ENCODE results near the gene C19orf12.

Gene C19orf12

DNA sequence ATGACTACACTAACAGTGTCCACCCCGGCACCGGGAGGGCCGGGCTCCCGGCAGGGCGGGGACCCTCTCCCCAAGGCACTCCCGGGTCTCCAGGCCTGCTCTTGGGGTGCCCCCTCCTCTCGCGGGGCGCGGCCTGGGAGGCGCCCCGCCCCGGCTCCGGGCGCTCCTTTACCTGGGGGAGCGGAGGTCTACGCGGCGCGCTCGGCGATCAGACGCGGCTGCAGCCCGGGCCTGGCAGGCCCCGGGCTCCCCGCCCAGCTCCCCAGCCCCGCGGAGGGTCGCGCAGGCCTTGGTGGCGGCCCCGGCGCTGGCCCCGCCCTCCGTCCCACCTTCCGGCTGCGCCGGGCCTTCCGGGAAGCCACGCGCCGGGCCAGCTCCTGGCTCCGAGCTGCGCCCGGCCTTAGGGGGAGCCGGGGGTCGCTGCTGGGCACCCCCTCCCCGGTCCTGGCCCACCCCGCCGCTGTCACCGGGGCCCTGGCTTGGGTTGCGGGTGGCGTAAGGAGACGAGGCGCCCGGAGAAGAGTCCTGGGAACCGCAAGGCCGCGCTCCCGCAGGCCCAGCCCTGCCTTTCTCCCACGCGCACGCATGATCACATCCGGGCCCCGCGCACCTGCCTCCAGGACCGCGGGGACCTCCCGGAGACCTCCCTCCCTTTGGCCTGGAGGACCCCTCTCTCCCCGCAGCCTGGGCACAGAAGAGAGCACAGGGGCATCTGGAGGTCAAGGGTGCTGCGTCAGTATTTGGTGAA lies at the start of gene C19orf12:
TSS of gene C19orf12 (minus strand) at position 309 of the 748 bp plus-strand sequence. CDS start 6,848 bp downstream, outside the sequence.
- H2AFZ ChIP-seq (ENCODE audit: low read length, unreplicated experiment), result peak within 1 kb of the TSS; percentile 89
- H3K79me2 ChIP-seq (ENCODE audit: control insufficient read depth, insufficient read depth, low read length, unreplicated experiment), result peaks cover 22% of the 10 kb centered on the region
- no peaks in the 10 kb centered on the region for H3K36me3 ChIP-seq (ENCODE audit: insufficient read depth, low read length)
- peak within 1 kb of the TSS; percentile 50 for H3K27ac ChIP-seq (ENCODE audit: low read depth, low read length)
- H3K4me1 ChIP-seq (ENCODE audit: control insufficient read depth, insufficient read depth, low read length, unreplicated experiment), result peaks cover 13% of the 10 kb centered on the region
- H3K27me3 ChIP-seq (ENCODE audit: insufficient read depth, low read length), result no peaks in the 10 kb centered on the region
- H3K4me3 ChIP-seq (ENCODE audit: low read depth, low read length), result peak within 1 kb of the TSS; percentile 96

GRCh38 chr19:29764361-29764760 lies 49.3 kb upstream of the C19orf12 start:
- no peaks in the 10 kb centered on the region for H3K36me3 ChIP-seq (ENCODE audit: insufficient read depth, low read length)
- H3K27ac ChIP-seq (ENCODE audit: low read depth, low read length), result no peak overlapping the region
- no peak overlapping the region for H2AFZ ChIP-seq (ENCODE audit: low read length, unreplicated experiment)
- no peaks in the 10 kb centered on the region for H3K79me2 ChIP-seq (ENCODE audit: control insufficient read depth, insufficient read depth, low read length, unreplicated experiment)
- H3K27me3 ChIP-seq (ENCODE audit: insufficient read depth, low read length), result peaks cover 12% of the 10 kb centered on the region; the same call in 1 of the 2 replicates
- H3K4me1 ChIP-seq (ENCODE audit: control insufficient read depth, insufficient read depth, low read length, unreplicated experiment), result no peaks in the 10 kb centered on the region
- no peak overlapping the region for H3K4me3 ChIP-seq (ENCODE audit: low read depth, low read length)

DNA sequence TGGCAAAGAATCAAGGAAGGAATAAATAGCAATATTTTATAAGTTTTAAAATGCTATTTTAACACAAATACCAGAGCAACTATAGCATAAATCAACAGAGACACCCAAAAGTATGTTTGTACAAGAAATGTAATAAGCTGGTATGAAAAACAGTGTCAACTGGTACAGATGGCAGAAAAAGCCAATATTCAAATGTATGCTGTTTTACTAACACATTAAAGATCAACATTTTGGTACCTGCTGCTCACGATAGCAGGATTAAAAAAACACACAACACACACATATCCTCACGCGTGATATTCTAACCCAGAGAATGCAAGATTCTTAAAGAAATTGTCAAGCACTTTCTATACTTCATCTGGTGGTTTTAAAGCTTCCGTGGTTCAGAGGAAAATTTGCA lies 48.1 kb upstream of the C19orf12 start:
- Histone ChIP-seq H3K27me3 (ENCODE audit: insufficient read depth, low read length) (peaks cover 12% of the 10 kb centered on the region; the same call in 1 of the 2 replicates), H3K79me2 (ENCODE audit: control insufficient read depth, insufficient read depth, low read length, unreplicated experiment) (no peaks in the 10 kb centered on the region), H3K4me1 (ENCODE audit: control insufficient read depth, insufficient read depth, low read length, unreplicated experiment) (no peaks in the 10 kb centered on the region), H2AFZ (ENCODE audit: low read length, unreplicated experiment) (no peak overlapping the region), H3K4me3 (ENCODE audit: low read depth, low read length) (no peak overlapping the region), H3K36me3 (ENCODE audit: insufficient read depth, low read length) (no peaks in the 10 kb centered on the region), H3K27ac (ENCODE audit: low read depth, low read length) (no peak overlapping the region)

GRCh38 chr19:29761575-29762232 lies 46.6 kb upstream of the C19orf12 start:
- H3K36me3 ChIP-seq (ENCODE audit: insufficient read depth, low read length), result no peaks in the 10 kb centered on the region
- H3K4me3 ChIP-seq (ENCODE audit: low read depth, low read length), result no peak overlapping the region
- no peak overlapping the region for H3K27ac ChIP-seq (ENCODE audit: low read depth, low read length)
- peaks cover 12% of the 10 kb centered on the region; the same call in 1 of the 2 replicates for H3K27me3 ChIP-seq (ENCODE audit: insufficient read depth, low read length)
- no peaks in the 10 kb centered on the region for H3K79me2 ChIP-seq (ENCODE audit: control insufficient read depth, insufficient read depth, low read length, unreplicated experiment)
- H3K4me1 ChIP-seq (ENCODE audit: control insufficient read depth, insufficient read depth, low read length, unreplicated experiment), result no peaks in the 10 kb centered on the region
- no peak overlapping the region for H2AFZ ChIP-seq (ENCODE audit: low read length, unreplicated experiment)

DNA sequence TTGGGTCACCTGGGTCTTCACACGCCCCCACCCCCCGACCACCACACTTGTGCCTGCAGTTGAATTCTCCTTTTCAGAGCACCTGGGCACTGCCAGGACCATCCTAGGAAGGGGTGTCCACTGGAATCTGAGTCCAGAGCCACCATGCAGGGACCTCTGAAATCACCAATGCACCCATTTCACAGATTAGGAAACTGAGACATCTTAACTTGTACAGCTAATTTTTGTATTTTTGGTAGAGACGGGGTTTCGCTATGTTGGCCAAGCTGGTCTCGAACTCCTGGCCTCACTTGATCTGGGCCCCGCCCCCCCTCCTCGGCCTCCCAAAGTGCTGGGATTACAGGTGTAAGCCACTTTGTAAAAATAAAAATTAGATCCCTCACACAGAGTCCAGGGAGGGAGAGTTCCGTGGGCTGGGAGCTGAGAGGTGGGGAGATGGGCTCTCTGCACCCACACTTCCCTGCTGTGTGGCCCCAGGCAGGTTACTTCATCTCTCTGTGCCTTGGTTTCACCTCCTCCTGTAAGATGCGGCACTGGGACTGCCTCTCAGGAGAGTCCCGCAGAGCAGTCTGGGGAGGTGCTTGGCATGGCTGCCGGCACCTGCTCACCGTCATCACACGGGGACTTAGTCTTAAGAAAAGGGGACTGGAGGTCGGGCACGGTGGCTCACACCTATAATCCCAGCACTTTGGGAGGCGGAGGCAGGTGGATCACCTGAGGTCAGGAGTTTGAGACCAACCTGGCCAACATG lies 45.9 kb upstream of the C19orf12 start:
- no peaks in the 10 kb centered on the region for H3K36me3 ChIP-seq (ENCODE audit: insufficient read depth, low read length)
- no peak overlapping the region for H3K27ac ChIP-seq (ENCODE audit: low read depth, low read length)
- no peaks in the 10 kb centered on the region for H3K79me2 ChIP-seq (ENCODE audit: control insufficient read depth, insufficient read depth, low read length, unreplicated experiment)
- peaks cover 12% of the 10 kb centered on the region; the same call in 1 of the 2 replicates for H3K27me3 ChIP-seq (ENCODE audit: insufficient read depth, low read length)
- no peak overlapping the region for H3K4me3 ChIP-seq (ENCODE audit: low read depth, low read length)
- H2AFZ ChIP-seq (ENCODE audit: low read length, unreplicated experiment), result no peak overlapping the region
- H3K4me1 ChIP-seq (ENCODE audit: control insufficient read depth, insufficient read depth, low read length, unreplicated experiment), result no peaks in the 10 kb centered on the region

DNA sequence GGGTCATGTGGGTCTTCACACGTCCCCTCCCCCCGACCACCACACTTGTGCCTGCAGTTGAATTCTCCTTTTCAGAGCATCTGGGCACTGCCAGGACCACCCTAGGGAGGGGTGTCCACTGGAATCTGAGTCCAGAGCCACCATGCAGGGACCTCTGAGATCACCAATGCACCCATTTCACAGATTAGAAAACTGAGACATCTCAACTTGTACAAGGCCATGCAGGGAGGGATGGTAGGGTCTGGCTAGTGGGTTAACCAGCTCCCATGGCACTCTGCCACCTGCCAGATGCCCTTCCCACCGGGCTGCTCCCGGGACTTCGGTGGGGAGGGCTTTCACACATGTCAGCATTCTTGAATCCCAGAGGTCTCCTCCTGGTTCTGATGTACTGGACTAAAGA lies 44.3 kb upstream of the C19orf12 start:
- Histone ChIP-seq H3K27ac (ENCODE audit: low read depth, low read length) (no peak overlapping the region), H3K27me3 (ENCODE audit: insufficient read depth, low read length) (peaks cover 12% of the 10 kb centered on the region; the same call in 1 of the 2 replicates), H3K4me3 (ENCODE audit: low read depth, low read length) (no peak overlapping the region), H3K4me1 (ENCODE audit: control insufficient read depth, insufficient read depth, low read length, unreplicated experiment) (no peaks in the 10 kb centered on the region), H2AFZ (ENCODE audit: low read length, unreplicated experiment) (no peak overlapping the region), H3K36me3 (ENCODE audit: insufficient read depth, low read length) (no peaks in the 10 kb centered on the region), H3K79me2 (ENCODE audit: control insufficient read depth, insufficient read depth, low read length, unreplicated experiment) (no peaks in the 10 kb centered on the region)

DNA sequence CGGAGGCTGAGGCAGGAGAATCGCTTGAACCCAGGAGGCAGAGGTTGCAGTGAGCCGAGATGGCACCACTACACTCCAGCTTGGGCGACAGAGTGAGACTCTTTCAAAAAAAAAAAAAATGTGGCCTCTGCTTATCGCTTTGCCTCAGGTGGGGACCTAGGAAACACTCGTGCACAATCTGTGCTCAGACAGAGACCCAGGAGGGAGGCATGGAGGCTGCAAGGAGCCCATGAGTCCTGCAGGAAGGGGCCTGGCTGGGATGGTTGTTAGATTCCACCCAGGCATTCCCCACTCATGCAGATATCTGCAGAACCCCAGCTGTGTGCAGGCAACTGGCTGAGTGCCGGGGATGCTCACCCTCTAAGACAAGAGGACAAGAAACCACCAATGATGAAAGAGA lies 43.8 kb upstream of the C19orf12 start:
- Histone ChIP-seq H3K79me2 (ENCODE audit: control insufficient read depth, insufficient read depth, low read length, unreplicated experiment) (no peaks in the 10 kb centered on the region), H3K27ac (ENCODE audit: low read depth, low read length) (no peak overlapping the region), H2AFZ (ENCODE audit: low read length, unreplicated experiment) (no peak overlapping the region), H3K36me3 (ENCODE audit: insufficient read depth, low read length) (no peaks in the 10 kb centered on the region), H3K27me3 (ENCODE audit: insufficient read depth, low read length) (peaks cover 12% of the 10 kb centered on the region; the same call in 1 of the 2 replicates), H3K4me3 (ENCODE audit: low read depth, low read length) (no peak overlapping the region), H3K4me1 (ENCODE audit: control insufficient read depth, insufficient read depth, low read length, unreplicated experiment) (no peaks in the 10 kb centered on the region)

GRCh38 chr19:29757551-29757950 lies 42.5 kb upstream of the C19orf12 start:
- no peaks in the 10 kb centered on the region for H3K79me2 ChIP-seq (ENCODE audit: control insufficient read depth, insufficient read depth, low read length, unreplicated experiment)
- no peak overlapping the region for H3K4me3 ChIP-seq (ENCODE audit: low read depth, low read length)
- H3K27me3 ChIP-seq (ENCODE audit: insufficient read depth, low read length), result peaks cover 7% of the 10 kb centered on the region; the same call in 1 of the 2 replicates
- no peak overlapping the region for H3K27ac ChIP-seq (ENCODE audit: low read depth, low read length)
- H2AFZ ChIP-seq (ENCODE audit: low read length, unreplicated experiment), result no peak overlapping the region
- no peaks in the 10 kb centered on the region for H3K36me3 ChIP-seq (ENCODE audit: insufficient read depth, low read length)
- H3K4me1 ChIP-seq (ENCODE audit: control insufficient read depth, insufficient read depth, low read length, unreplicated experiment), result no peaks in the 10 kb centered on the region

GRCh38 chr19:29753934-29754305 lies 38.9 kb upstream of the C19orf12 start:
- Histone ChIP-seq H3K27me3 (ENCODE audit: insufficient read depth, low read length) (peaks cover 13% of the 10 kb centered on the region; the same call in 1 of the 2 replicates), H3K27ac (ENCODE audit: low read depth, low read length) (no peak overlapping the region), H3K4me3 (ENCODE audit: low read depth, low read length) (no peak overlapping the region), H3K4me1 (ENCODE audit: control insufficient read depth, insufficient read depth, low read length, unreplicated experiment) (no peaks in the 10 kb centered on the region), H3K79me2 (ENCODE audit: control insufficient read depth, insufficient read depth, low read length, unreplicated experiment) (no peaks in the 10 kb centered on the region), H2AFZ (ENCODE audit: low read length, unreplicated experiment) (no peak overlapping the region), H3K36me3 (ENCODE audit: insufficient read depth, low read length) (no peaks in the 10 kb centered on the region)

DNA sequence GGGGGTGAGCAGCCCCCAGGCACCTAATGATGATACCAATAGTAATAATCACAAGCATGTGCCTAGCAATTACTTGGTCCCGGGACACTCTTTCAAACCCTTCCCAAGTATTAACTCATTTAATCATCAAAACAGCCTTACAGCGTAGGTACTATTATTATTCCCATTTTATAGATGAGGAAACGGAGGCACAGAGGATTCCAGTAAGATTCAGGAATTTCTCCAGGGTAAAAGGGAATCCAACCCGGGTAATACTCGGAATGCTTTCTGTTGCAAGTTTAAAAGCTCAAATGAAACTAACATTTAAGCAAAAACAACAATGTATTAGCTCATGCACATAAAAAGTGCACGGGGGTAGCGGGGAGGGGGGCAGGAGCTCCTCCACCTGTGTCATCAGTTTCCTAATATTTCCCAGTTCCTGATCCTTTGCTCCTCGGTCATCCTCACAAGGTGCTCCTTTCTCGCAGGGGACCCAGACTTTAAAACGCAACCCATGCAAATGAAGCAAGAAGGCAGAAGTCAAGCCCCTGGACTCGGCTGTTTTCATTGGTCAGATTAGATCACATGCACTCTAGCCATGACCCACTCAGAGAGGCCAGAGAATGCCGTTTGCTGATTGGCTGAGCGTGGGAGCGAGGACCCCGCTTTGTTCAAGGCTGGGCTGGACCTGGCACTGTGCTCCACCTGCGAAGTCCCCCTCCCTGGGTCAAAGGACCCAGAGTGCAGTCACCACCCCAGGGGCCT lies 38.3 kb upstream of the C19orf12 start:
- H2AFZ ChIP-seq (ENCODE audit: low read length, unreplicated experiment), result no peak overlapping the region
- no peaks in the 10 kb centered on the region for H3K79me2 ChIP-seq (ENCODE audit: control insufficient read depth, insufficient read depth, low read length, unreplicated experiment)
- H3K27ac ChIP-seq (ENCODE audit: low read depth, low read length), result no peak overlapping the region
- peaks cover 13% of the 10 kb centered on the region; the same call in 1 of the 2 replicates for H3K27me3 ChIP-seq (ENCODE audit: insufficient read depth, low read length)
- no peaks in the 10 kb centered on the region for H3K36me3 ChIP-seq (ENCODE audit: insufficient read depth, low read length)
- no peaks in the 10 kb centered on the region for H3K4me1 ChIP-seq (ENCODE audit: control insufficient read depth, insufficient read depth, low read length, unreplicated experiment)
- no peak overlapping the region for H3K4me3 ChIP-seq (ENCODE audit: low read depth, low read length)
